Measurements from ENCODE around the gene ZNF787.

DNA sequence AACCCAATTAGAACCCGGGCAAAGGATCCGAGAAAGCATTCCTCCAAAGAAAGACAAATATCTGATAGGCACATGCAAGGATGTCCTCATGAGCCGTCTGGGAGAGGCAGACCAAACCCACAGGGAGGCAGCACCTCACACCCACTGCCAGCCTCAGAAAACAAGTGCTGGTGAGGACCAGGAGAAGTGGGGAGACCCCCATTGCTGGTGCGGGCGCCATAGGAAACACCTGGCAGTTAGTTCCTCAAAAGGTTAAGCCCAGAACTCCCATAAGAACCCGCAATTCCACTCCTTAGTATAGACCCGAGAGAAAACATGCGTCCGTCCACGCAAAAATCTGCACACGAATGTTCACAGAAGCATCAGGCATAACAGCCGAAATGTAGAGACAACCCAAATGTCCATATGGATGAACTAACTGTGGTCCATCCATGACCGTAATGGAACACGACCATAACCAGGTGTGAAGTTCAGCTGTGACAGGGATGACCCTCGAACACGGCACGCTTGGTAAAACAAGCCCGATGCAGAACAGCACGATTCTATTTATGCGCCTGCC is 7.9 kb downstream of the ZNF787 start:
- TF ChIP-seq, protein P1, sequence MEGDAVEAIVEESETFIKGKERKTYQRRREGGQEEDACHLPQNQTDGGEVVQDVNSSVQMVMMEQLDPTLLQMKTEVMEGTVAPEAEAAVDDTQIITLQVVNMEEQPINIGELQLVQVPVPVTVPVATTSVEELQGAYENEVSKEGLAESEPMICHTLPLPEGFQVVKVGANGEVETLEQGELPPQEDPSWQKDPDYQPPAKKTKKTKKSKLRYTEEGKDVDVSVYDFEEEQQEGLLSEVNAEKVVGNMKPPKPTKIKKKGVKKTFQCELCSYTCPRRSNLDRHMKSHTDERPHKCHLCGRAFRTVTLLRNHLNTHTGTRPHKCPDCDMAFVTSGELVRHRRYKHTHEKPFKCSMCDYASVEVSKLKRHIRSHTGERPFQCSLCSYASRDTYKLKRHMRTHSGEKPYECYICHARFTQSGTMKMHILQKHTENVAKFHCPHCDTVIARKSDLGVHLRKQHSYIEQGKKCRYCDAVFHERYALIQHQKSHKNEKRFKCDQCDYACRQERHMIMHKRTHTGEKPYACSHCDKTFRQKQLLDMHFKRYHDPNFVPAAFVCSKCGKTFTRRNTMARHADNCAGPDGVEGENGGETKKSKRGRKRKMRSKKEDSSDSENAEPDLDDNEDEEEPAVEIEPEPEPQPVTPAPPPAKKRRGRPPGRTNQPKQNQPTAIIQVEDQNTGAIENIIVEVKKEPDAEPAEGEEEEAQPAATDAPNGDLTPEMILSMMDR (conservative IDR thresholded peaks at IDR 0.05; ENCODE audit: low read depth, low read length) = no peak
- TF ChIP-seq EZH2phosphoT487 (IDR thresholded peaks at IDR 0.05; ENCODE audit: borderline replicate concordance, low read length) = no peak

Data from PC-3 (cell line).